Measurements from ENCODE around the gene RBM18. TPM values are rescaled to one million over a fixed set of nuclear protein-coding genes. Genes with fewer than 3 reads are reported as not detected.
A peak's percentile ranks its signal among the peaks of the same experiment; 100 is the strongest.

Gene RBM18
- total and polyA plus RNA-seq, 2 of the 4 experiments (the other 2 are of a cell fraction): 8.4 to 15.6 TPM

DNA sequence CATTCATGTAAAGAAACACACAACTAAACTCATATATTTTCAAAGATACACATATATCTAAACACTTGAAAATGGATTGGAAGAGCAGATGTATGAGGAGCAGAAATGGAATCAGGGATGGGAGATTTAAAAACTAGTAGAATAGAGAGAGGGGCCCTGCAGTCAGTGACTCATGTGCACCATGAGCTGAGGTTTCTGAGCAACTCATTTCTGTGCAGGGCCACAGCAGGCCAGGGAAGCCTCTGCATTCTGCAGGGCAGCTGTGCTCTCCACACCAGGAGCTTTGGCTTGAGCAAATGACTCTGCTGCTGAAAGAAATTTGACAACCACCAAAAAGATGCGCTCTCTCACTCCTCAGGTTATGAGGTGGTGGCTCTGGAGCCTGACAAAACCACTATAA lies 63.0 kb downstream of the RBM18 start:
- Histone ChIP-seq H3K4me3 (ENCODE audit: insufficient read depth, low read depth, low read length) (no peak overlapping the region), H3K4me1 (ENCODE audit: control insufficient read depth, insufficient read depth, low read length) (peaks cover 8% of the 10 kb centered on the region; the same call in 1 of the 2 replicates), H3K79me1 (ENCODE audit: low read depth in 1 of 2, low read length in 2 of 2) (no peaks in the 10 kb centered on the region), H2AK9ac (replicated peaks; ENCODE audit: low read depth, low read length, poor library complexity) (no peak overlapping the region), H4K8ac (ENCODE audit: low read depth in 2 of 2, low read length in 2 of 2) (no peak overlapping the region), H3K14ac (replicated peaks; ENCODE audit: low read depth, low read length) (no peak overlapping the region), H3K36me3 (ENCODE audit: control insufficient read depth, insufficient read depth, low read length) (no peaks in the 10 kb centered on the region), H2BK120ac (ENCODE audit: low read depth, low read length) (no peak overlapping the region), H4K5ac (ENCODE audit: low read depth, low read length) (no peak overlapping the region), H3K27me3 (ENCODE audit: control insufficient read depth, insufficient read depth, low read length) (peaks cover 16% of the 10 kb centered on the region), H2AFZ (replicated peaks; ENCODE audit: low read length, poor library complexity) (no peak overlapping the region), H3K56ac (ENCODE audit: extremely low read depth, insufficient read depth, low read length) (no peak overlapping the region), H2AK5ac (ENCODE audit: low read depth, low read length) (no peak overlapping the region), H3K23ac (ENCODE audit: low read depth, low read length) (no peak overlapping the region), H3K9me1 (ENCODE audit: insufficient read depth, low read length) (no peaks in the 10 kb centered on the region; the same call in 1 of the 2 replicates), H3K9ac (ENCODE audit: low read depth, low read length) (no peak overlapping the region), H3K4me2 (ENCODE audit: low read depth, low read length) (no peak overlapping the region), H2BK5ac (ENCODE audit: low read depth, low read length, poor library complexity, severe bottlenecking) (no peak overlapping the region), H3K9me3 (ENCODE audit: control insufficient read depth, insufficient read depth, low read length) (no peaks in the 10 kb centered on the region), H4K91ac (ENCODE audit: insufficient read depth, low read depth, low read length) (no peak overlapping the region), H3K27ac (ENCODE audit: insufficient read depth, low read length) (no peak overlapping the region), H3K4ac (ENCODE audit: low read depth, low read length) (no peak overlapping the region), H4K20me1 (ENCODE audit: insufficient read depth, low read length) (peaks cover 4% of the 10 kb centered on the region; the same call in 1 of the 2 replicates), H3K18ac (ENCODE audit: low read depth, low read length) (no peak overlapping the region), H2BK20ac (ENCODE audit: low read depth, low read length) (no peak overlapping the region), H2BK15ac (ENCODE audit: low read depth, low read length) (no peak overlapping the region)
- no CpG with 5 or more reads among the region's 1 CpG for WGBS, 2 experiments (ENCODE audit: extremely low coverage in 2 of 2, insufficient read length in 1 of 2)
- no TSS peak for BruUV-seq (replicated peaks)
- intact Hi-C loops (cut with micrococcal nuclease): no loop called here
- DNase-seq: peak; percentile 78
- POLR2A ChIA-PET (ENCODE audit: unreplicated experiment): no interaction called here
- dilution Hi-C loops (cut with HindIII; ENCODE audit: low sequenced_read_pairs, unreplicated experiment): no loop called here
- in situ Hi-C loops (cut with MboI; ENCODE audit: low sequenced_read_pairs): no loop called here
- peak; percentile 84 for ATAC-seq (ENCODE audit: low read depth)
- CTCF ChIA-PET: no interaction called here
- TF ChIP-seq MAZ (IDR thresholded peaks at IDR 0.05; ENCODE audit: borderline replicate concordance, low read depth, low read length) (0 out of 2 replicates have a peak, but pooled peaks have one; percentile 0), FOS (IDR thresholded peaks at IDR 0.05; ENCODE audit: low read depth, low read length) (no peak), USF2 (IDR thresholded peaks at IDR 0.05; ENCODE audit: low read depth, low read length) (no peak)

Measured in IMR-90 (cell line).